CD14-positive monocyte (primary cell): ENCODE data around the gene HAL. TPM values are rescaled to one million over a fixed set of nuclear protein-coding genes. Genes with fewer than 3 reads are reported as not detected.

Experiments used
- DNase-seq, 3 donors: peaks; one replicate each; pipeline ENCODE4 v3.0.0-alpha.2; 2011 to 2022
- H2AFZ ChIP-seq: 2 replicates; pipeline ENCODE4 v1.6.0; 2012; ENCODE audit warnings: mild to moderate bottlenecking, low read depth, low read length, inconsistent platforms; ENCODE audit not compliant: insufficient read depth, poor library complexity, severe bottlenecking
- H3K27ac ChIP-seq, 2 donors: 1 replicate in 1 of 2; 2 replicates in 1 of 2; pipeline ENCODE4 v1.5.1; 2012 to 2013; ENCODE audit warnings: low read length in 2 of 2, control low read depth in 1 of 2, inconsistent platforms in 1 of 2, low read depth in 1 of 2, mild to moderate bottlenecking in 1 of 2
- H3K27me3 ChIP-seq, 2 donors: one replicate each; pipeline versions ENCODE4 v1.6.0 to v1.6.1; 2011 to 2013; ENCODE audit warnings: low read length in 2 of 2; ENCODE audit not compliant: control insufficient read depth in 2 of 2, insufficient read depth in 2 of 2
- H3K36me3 ChIP-seq, 2 donors: replicated peaks in 1 of 2; 1 replicate in 1 of 2; 2 replicates in 1 of 2; pipeline versions ENCODE4 v1.5.1 to v1.6.1; 2012 to 2013; ENCODE audit warnings: low read length in 2 of 2, control low read depth in 1 of 2, inconsistent platforms in 1 of 2, mild to moderate bottlenecking in 1 of 2; ENCODE audit not compliant: insufficient read depth in 2 of 2, control insufficient read depth in 1 of 2
- H3K4me1 ChIP-seq, 2 donors: 1 replicate in 1 of 2; 2 replicates in 1 of 2; pipeline versions ENCODE4 v1.5.1 to v1.6.1; 2012 to 2013; ENCODE audit warnings: low read length in 2 of 2, control low read depth in 1 of 2, inconsistent platforms in 1 of 2, mild to moderate bottlenecking in 1 of 2, moderate library complexity in 1 of 2; ENCODE audit not compliant: insufficient read depth in 2 of 2, control insufficient read depth in 1 of 2
- H3K4me2 ChIP-seq: replicated peaks from 2 replicates; pipeline ENCODE3; 2012; ENCODE audit warnings: low read length, moderate library complexity, mild to moderate bottlenecking; ENCODE audit not compliant: poor library complexity, severe bottlenecking; ENCODE audit errors: extremely low read depth
- H3K4me3 ChIP-seq, 3 experiments: fragments of 200-600 bp in 1 of 3; sonication (generic) in 1 of 3; replicated peaks in 1 of 3; 1 replicate in 2 of 3; 2 replicates in 1 of 3; pipeline ENCODE4 v1.5.1; 2011 to 2013; ENCODE audit warnings: low read length in 3 of 3, mild to moderate bottlenecking in 3 of 3, control low read depth in 2 of 3, low read depth in 2 of 3, inconsistent platforms in 1 of 3, moderate library complexity in 1 of 3
- H3K79me2 ChIP-seq: 2 replicates; pipeline ENCODE4 v1.6.0; 2012; ENCODE audit warnings: mild to moderate bottlenecking, control low read depth, inconsistent platforms, low read length, moderate library complexity; ENCODE audit not compliant: insufficient read depth
- H3K9ac ChIP-seq: 2 replicates; pipeline ENCODE4 v1.6.0; 2017; ENCODE audit warnings: low read length, mild to moderate bottlenecking; ENCODE audit not compliant: insufficient read depth, poor library complexity, severe bottlenecking
- H3K9me3 ChIP-seq, 2 donors: replicated peaks in 1 of 2; 1 replicate in 1 of 2; 2 replicates in 1 of 2; pipeline versions ENCODE4 v1.5.1 to v1.6.1; 2012 to 2013; ENCODE audit warnings: low read length in 2 of 2, control low read depth in 1 of 2; ENCODE audit not compliant: control insufficient read depth in 1 of 2, insufficient read depth in 1 of 2
- H4K20me1 ChIP-seq: 2 replicates; pipeline ENCODE4 v1.6.0; 2012; ENCODE audit warnings: mild to moderate bottlenecking, low read length, control low read depth, moderate library complexity; ENCODE audit not compliant: insufficient read depth
- H3K27ac Mint-ChIP-seq, 7 donors: one replicate each; pipeline ENCODE4 v1.8.0; 2020; ENCODE audit warnings: mild to moderate bottlenecking in 7 of 7, mixed read lengths in 7 of 7, moderate library complexity in 6 of 7, inconsistent platforms in 2 of 7
- H3K27me3 Mint-ChIP-seq, 3 donors: one replicate each; pipeline ENCODE4 v1.8.0; 2021 to 2022; ENCODE audit warnings: low read depth in 3 of 3, mild to moderate bottlenecking in 3 of 3, mixed read lengths in 3 of 3, moderate library complexity in 3 of 3, inconsistent platforms in 1 of 3
- H3K36me3 Mint-ChIP-seq, 2 donors: one replicate each; pipeline ENCODE4 v1.8.0; 2020; ENCODE audit warnings: mixed read lengths in 2 of 2, inconsistent platforms in 1 of 2, mild to moderate bottlenecking in 1 of 2
- H3K4me1 Mint-ChIP-seq: one replicate; pipeline ENCODE4 v1.8.0; 2020; ENCODE audit warnings: mild to moderate bottlenecking, mixed read lengths
- H3K4me3 Mint-ChIP-seq, 2 donors: one replicate each; pipeline ENCODE4 v1.8.0; 2020; ENCODE audit warnings: mild to moderate bottlenecking in 2 of 2, mixed read lengths in 2 of 2, moderate library complexity in 1 of 2
- H3K9me3 Mint-ChIP-seq, 7 donors: one replicate each; pipeline ENCODE4 v1.8.0; 2020 to 2022; ENCODE audit warnings: mixed read lengths in 7 of 7, mild to moderate bottlenecking in 6 of 7, moderate library complexity in 6 of 7, inconsistent platforms in 2 of 7
- WGBS: methylation state at CpG from one replicate; pipeline ENCODE4 v1.1.5; 2013; ENCODE audit warnings: missing lambda C conversion rate; ENCODE audit not compliant: insufficient coverage; 5-methylcytosine and 5-hydroxymethylcytosine counted together
- intact Hi-C, 2 donors: fragments of 100-400 bp; cut with micrococcal nuclease; formaldehyde crosslinking; loops; one replicate each; pipeline versions ENCODE4 v1.15.0 to v1.15.1; 2023
- polyA plus RNA-seq, 3 donors: library from polyadenylated mRNA; depleted of rRNA in 1 of 3; unstranded in 2 of 3; stranded (reverse) in 1 of 3; fragments of 300-500 nt in 2 of 3; fragments of >200 nt in 1 of 3; fragmentation: Illumina TruSeq in 2 of 3; gene quantifications; 1 replicate in 2 of 3; 2 replicates in 1 of 3; pipeline ENCODE4 v1.2.3, GENCODE V29; 2012 to 2021
- TF ChIP-seq, protein P1 (sequence below): fragments of 200-600 bp; IDR thresholded peaks from one replicate; pipeline ENCODE4 v1.8.0; 2022; ENCODE audit warnings: antibody characterized with exemption, mild to moderate bottlenecking

The HAL gene
- polyA plus RNA-seq, 3 donors = 28.0 to 42.0 (median 29.2) TPM

DNA sequence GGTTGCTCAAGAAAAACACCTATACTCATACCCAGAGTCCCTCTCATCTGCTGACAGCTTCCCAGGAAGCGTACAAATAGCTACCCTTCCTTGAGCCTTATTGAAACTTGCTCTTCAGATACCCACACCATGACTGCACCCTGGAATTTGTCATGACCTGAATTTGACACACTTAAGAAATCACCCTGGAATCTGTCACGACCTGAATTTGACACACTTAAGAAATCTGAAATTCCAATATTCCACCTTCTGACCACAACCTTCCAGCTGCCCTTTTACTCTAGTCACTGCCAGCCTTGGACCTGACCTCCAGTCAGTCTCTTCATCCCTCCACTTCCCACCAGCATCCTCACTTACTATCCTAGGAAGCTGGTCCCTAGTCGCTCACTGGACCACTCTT, 1.1 kb upstream of the HAL start:
- peaks cover 45 to 53% of the 10 kb centered on the region in 2 donors for H3K36me3 Mint-ChIP-seq
- H3K27me3 Mint-ChIP-seq = peaks cover 0 to 2% (median 0%) of the 10 kb centered on the region in 3 donors
- Histone ChIP-seq H3K4me3 (peak overlapping the region in 1 of 3 experiments; percentile 80), H3K27ac (peak overlapping the region in 1 of 2 donors; percentile 90), H3K79me2 (peaks cover 48% of the 10 kb centered on the region), H3K4me2 (peak overlapping the region; percentile 93), H4K20me1 (peaks cover 8% of the 10 kb centered on the region), H2AFZ (no peak overlapping the region), H3K4me1 (peaks cover 49 to 57% of the 10 kb centered on the region in 2 donors), H3K9me3 (no peaks in the 10 kb centered on the region), H3K9ac (no peak overlapping the region), H3K36me3 (peaks cover 38 to 49% of the 10 kb centered on the region in 2 donors), H3K27me3 (no peaks in the 10 kb centered on the region)
- intact Hi-C loops = loop anchor here (5.0 to 10.0 kb wide), 3 partner anchors 62 to 140 kb away; partner anchors contain the start of gene SNRPF (in 1 of the 2)
- H3K27ac Mint-ChIP-seq = peak overlapping the region; percentile 80 to 96 (median 90)
- TF ChIP-seq, protein P1, sequence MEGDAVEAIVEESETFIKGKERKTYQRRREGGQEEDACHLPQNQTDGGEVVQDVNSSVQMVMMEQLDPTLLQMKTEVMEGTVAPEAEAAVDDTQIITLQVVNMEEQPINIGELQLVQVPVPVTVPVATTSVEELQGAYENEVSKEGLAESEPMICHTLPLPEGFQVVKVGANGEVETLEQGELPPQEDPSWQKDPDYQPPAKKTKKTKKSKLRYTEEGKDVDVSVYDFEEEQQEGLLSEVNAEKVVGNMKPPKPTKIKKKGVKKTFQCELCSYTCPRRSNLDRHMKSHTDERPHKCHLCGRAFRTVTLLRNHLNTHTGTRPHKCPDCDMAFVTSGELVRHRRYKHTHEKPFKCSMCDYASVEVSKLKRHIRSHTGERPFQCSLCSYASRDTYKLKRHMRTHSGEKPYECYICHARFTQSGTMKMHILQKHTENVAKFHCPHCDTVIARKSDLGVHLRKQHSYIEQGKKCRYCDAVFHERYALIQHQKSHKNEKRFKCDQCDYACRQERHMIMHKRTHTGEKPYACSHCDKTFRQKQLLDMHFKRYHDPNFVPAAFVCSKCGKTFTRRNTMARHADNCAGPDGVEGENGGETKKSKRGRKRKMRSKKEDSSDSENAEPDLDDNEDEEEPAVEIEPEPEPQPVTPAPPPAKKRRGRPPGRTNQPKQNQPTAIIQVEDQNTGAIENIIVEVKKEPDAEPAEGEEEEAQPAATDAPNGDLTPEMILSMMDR = no peak
- DNase-seq = no peak
- H3K9me3 Mint-ChIP-seq = no peaks in the 10 kb centered on the region
- H3K4me3 Mint-ChIP-seq = peak overlapping the region in 1 of 2 donors; percentile 13
- peaks cover 63% of the 10 kb centered on the region for H3K4me1 Mint-ChIP-seq
- 97% methylated on average over 3 of the region's 3 CpGs for WGBS

DNA sequence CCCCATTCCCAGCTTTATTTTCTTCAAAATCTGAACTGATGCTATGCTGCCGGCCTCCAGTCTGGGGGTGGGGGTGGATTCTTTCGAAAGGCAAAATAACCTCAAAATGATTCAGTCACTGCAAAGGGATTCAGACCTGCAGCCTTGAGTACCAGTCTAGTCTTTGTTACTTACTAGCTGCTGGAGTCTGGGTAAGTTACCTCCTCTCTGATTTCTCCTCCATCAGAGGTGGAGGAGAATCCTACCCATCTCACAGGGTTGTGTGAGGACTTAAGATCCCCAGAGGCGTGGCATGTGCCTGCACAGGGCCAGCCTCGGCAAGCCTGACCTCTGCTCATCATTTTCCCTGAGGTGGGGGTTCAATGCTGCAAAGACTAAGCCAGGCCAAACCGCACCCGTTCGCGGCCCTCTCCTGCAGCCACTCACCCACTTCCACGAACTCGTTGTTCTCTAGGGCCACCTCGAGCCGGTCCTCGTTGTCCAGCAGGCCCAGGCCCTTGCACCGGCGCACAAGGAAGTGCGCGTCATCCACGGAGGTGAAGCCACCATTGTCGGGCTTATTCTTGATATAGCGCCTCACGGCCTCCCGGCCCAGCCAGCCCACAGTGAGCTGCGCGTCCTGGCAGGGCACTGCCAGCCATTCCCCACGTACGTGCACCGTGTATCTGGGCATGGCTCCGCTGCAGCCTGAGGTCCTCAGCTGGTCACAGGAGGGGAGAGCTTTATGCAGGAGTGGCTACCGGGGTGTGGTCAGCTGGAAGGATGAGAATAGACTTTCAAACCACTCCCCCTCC, 709 bp downstream of the HAL start:
- TF ChIP-seq, protein P1 = no peak
- peak overlapping the region; percentile 93 for H3K4me2 ChIP-seq

More for the DNA sequence above, 709 bp downstream of the HAL start:
- intact Hi-C loops = loop anchor here (5.0 to 10.0 kb wide), 3 partner anchors 61 to 138 kb away; partner anchors contain the start of gene SNRPF (in 1 of the 2)
- H3K36me3 ChIP-seq = peaks cover 37 to 48% of the 10 kb centered on the region in 2 donors
- peak; percentile 14 to 42 (median 17) for DNase-seq
- peaks cover 46 to 55% of the 10 kb centered on the region in 2 donors for H3K36me3 Mint-ChIP-seq
- H3K9me3 ChIP-seq = no peaks in the 10 kb centered on the region
- H3K4me3 Mint-ChIP-seq = peak overlapping the region; percentile 70 to 91
- H3K27me3 ChIP-seq = no peaks in the 10 kb centered on the region
- H2AFZ ChIP-seq = peak overlapping the region; percentile 81
- peaks cover 4% of the 10 kb centered on the region for H4K20me1 ChIP-seq
- no peaks in the 10 kb centered on the region for H3K27me3 Mint-ChIP-seq
- peaks cover 48% of the 10 kb centered on the region for H3K79me2 ChIP-seq
- H3K27ac Mint-ChIP-seq = peak overlapping the region; percentile 88 to 97 (median 94)
- H3K4me1 ChIP-seq = peaks cover 49 to 57% of the 10 kb centered on the region in 2 donors
- peak overlapping the region; percentile 36 to 80 (median 52) for H3K4me3 ChIP-seq
- H3K9ac ChIP-seq = peak overlapping the region; percentile 59
- WGBS = 50% methylated on average over 17 of the region's 29 CpGs
- peaks cover 63% of the 10 kb centered on the region for H3K4me1 Mint-ChIP-seq
- peak overlapping the region; percentile 76 to 90 for H3K27ac ChIP-seq
- H3K9me3 Mint-ChIP-seq = no peaks in the 10 kb centered on the region
